GM19397 (cell line): ENCODE results near the gene ZNF628.
A peak's percentile ranks its signal among the peaks of the same experiment; 100 is the strongest.

Experiments
- ATAC-seq: cut with Tn5 transposase; IDR thresholded peaks from one replicate; pipeline ENCODE4 v1.9.1; 2021; ENCODE audit warnings: mild to moderate bottlenecking, moderate library complexity; ENCODE audit not compliant: unreplicated experiment

The ZNF628 gene

GRCh38 chr19:55483706-55484592 lies 7.5 kb downstream of the ZNF628 start:
- no peak for ATAC-seq

DNA sequence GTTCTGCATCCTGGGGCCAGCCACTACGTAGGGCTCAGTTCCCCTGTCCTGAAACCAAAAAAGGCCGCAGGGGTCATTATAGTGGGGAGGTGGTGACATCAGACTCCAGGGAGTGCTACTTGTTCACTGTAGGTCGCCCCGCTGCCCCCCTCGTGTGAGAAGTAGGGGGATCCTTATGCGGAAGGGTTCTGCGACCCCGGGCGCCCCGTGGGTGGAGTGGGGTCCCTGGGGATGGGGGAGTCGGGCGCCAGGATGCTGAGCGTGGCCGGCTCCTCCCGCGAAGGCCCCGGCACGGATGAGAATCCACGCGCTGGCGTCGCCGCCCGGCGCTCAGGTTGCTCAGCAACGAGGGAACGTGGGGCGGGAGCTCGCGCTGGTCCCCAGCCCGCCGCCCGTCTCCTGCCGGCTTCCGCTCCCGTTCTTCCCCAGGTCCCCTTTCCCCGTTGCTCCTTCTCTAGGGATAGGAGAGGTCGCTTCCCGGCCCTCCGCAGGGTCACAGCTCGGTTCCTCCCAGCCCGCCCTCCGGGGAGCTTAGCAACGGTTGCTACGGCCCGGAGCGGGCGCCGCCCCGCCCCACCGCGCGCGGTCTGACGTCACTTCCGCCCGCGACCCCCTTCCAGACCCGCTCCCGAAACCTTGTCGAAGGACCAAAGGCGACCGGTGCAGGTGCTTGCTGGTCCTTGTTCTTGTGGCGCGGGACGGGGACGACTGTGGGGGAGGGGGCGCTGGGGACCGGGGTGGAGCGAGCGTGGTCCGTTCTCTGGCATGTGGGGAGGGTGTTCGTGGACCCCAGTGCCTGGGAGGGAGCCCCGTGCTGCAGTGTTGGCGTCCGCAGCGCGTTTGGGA lies 8.4 kb downstream of the ZNF628 start, which contains the start of gene NAT14:
NAT14 (plus strand) TSS at position 596 of the 846 bp plus-strand sequence. CDS start 521 bp downstream, outside the sequence.
- ATAC-seq = peak; percentile 58

- no peak for ATAC-seq
Measured at GRCh38 chr19:55485439-55486011, 9.1 kb downstream of the ZNF628 start.

DNA sequence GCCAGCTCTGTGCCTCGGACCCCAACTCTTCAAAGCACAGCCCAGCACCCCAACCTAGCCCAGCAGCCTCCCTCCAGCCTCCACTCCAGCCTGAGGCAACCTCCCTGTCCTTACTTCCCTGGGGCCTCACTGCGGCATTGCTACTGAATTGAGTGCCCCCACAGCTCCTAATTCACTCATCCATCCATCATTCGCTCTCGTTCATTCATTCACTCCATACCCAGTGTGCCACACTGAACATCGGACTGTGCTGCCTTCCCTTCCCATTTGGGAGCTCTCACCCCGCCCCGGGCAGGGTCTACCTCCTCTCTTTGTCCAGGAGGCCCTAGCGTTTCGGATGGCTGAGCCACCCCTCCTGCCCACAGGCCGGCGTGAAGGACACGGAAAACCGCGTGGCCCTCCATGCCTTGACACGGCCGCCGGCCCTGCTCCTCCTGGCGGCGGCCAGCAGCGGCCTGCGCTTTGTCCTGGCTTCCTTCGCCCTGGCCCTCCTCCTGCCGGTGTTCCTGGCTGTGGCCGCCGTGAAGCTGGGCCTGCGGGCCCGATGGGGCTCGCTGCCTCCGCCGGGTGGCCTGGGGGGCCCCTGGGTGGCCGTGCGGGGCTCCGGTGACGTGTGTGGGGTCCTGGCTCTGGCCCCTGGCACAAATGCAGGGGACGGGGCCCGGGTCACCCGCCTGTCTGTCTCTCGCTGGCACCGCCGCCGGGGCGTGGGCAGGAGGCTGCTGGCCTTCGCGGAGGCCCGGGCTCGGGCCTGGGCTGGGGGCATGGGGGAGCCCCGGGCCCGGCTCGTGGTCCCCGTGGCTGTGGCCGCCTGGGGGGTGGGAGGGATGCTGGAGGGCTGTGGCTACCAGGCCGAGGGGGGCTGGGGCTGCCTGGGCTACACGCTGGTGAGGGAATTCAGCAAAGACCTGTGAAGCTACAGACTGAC lies 9.9 kb downstream of the ZNF628 start:
- no peak for ATAC-seq

DNA sequence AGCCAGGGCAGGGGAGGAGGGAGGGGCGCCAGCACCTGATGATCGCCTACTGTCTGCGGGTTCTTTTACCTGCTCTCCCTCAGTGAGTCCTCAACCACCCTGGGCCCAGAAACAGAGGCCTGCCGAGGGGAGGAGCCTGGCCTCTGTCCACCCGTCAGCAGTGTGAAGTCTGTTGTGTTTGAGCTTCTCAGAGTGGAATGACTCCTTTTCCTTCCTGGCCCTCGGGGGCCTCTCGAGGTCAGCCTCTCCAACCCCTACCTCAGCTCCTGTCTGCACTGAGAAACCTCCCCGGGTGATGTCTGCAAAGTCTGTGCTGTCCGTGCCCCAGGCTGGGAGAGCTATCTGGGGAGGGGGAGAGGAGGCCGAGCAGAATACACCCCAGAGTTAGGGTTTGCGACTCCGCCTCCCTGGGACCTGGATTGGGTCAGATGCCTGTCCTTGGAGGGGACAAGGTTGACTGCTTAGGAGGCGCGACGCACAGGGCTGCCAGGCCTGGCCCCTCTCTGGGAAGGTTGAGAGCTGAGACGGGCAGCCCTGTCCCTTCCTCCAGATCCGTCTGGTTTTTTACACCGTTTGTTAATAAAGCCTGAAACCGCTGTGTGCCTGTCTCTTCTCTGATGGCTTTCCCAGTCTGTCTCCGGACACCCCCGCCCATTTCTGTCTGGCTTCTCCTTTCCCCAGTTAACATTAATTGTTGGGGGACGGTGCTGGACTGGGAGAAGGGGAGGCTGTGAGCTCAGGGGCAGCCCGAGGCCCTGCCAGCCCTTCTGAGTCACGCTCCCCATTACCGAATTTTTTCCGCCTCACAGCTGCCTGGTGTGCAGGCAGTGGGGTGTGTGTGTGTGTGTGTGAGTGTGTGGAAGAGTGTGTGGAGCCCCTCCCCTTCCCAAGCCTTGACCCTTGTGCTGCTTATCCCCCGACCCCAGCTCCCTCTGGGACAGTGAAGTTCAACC lies 10.8 kb downstream of the ZNF628 start:
- no peak for ATAC-seq

GRCh38 chr19:55487924-55488687 lies 11.7 kb downstream of the ZNF628 start, which contains the start of gene SSC5D:
Gene SSC5D (plus strand): TSS chr19:55488436. CDS start chr19:55488590, 154 bp downstream.
- ATAC-seq = no peak

GRCh38 chr19:55488986-55489710 lies 12.7 kb downstream of the ZNF628 start:
- ATAC-seq = no peak

- no peak for ATAC-seq
Measured at GRCh38 chr19:55489711-55490477, 13.5 kb downstream of the ZNF628 start.

DNA sequence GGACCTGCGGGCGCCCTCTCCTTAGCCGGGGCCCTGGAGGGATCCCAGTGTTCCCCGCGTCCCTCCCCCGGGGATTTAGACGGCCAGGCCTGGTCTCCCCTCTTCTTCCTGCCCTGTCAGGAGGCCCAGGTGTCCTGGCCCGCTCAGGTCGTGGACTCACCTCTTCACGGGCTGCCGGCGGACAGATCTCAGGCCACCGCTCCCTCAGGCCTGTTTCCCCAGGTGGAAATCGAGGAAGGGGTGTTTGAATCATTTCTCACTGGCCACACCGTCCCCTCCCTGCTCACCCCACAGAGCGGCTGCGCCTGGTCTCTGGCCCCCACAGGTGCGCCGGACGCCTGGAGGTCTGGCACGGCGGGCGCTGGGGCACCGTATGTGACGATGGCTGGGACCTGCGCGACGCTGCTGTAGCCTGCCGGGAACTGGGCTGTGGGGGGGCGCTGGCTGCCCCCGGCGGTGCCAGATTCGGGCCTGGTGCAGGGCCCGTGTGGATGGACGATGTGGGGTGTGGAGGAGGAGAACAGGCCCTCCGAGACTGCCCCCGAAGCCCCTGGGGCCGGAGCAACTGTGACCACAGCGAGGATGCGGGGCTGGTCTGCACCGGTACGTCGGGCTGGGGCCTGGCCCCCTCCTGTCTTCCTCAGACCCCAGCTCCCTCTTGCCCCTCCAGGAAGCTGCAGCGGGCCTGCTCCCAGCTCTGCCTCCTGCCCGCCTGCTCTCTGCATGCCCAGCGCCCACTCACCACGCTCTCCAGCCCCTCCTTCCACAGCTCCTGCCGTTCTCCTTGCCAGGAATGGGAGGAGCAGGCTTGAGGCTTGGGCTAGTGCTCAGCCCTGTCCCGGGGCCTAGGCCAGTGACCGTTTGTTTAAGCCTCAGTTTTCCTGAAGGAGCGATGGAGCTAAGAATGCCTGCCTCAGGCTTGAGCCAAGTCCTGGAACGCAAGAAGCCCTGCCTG lies 14.3 kb downstream of the ZNF628 start:
- no peak for ATAC-seq

DNA sequence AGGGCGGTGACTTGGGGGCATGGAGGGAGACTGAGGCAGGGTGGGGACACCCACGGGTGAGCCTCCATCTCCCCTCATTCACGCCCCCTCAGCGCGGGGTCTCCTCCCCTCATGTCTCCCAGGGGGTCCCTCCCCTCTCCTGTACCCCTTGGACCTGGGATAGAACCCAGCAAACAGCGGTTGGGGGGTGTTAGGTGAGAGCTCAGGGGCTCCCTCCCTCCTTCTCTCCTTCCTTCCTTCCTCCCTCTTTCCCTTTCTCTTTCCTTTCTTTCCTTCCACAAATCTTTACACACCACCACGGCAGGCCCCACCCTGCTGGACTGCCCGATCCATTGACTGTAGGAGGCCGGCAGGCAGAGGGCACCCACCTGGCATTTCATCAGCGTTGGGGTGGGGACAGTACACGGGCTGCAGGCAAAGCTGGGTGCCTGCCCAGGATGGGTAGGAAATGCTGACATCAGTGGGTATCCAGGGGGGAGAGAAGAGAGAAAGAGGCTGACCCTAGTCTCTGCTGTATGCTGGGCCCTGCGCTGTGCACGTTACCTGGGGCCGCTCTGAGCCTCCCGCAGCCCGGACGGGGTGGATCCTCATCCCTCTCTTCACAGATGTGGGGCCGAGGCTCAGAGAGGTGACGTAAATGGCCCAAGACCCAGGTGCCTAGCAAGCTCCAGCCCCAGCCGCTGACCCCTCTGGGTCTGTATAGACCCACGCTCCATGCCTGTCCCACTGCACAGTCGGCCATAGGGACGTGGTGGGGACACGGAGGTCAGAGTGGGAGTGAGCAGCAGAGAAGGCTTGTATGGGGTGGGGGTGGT lies 15.3 kb downstream of the ZNF628 start:
- no peak for ATAC-seq

DNA sequence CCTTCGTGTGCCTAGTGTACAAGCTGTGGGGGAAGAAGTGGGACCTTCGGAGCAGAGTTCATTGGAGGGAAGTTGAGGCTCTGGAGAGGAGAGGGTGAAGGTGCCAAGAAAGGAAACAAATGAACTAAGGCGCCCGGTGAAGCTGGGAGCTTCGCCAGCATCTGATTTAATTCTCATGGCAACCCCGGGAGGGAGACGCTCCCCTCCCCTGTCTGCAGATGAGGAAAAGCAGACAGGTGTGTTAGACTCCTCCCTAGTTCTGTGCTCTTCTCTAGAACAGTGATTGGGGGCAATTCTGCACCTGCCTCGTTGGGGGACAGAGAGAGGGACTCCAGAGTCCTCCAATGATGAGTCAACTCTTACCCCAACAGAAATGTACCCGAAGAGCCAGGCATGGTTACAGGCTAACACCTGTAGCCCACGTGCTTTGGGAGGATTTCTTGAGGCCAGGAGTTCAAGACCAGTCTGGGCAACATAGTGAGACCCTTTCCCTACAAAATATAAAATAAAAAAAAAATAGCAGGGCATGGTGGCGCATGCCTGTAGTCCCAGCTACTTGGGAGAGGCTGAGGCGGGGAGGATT lies 16.0 kb downstream of the ZNF628 start:
- no peak for ATAC-seq

DNA sequence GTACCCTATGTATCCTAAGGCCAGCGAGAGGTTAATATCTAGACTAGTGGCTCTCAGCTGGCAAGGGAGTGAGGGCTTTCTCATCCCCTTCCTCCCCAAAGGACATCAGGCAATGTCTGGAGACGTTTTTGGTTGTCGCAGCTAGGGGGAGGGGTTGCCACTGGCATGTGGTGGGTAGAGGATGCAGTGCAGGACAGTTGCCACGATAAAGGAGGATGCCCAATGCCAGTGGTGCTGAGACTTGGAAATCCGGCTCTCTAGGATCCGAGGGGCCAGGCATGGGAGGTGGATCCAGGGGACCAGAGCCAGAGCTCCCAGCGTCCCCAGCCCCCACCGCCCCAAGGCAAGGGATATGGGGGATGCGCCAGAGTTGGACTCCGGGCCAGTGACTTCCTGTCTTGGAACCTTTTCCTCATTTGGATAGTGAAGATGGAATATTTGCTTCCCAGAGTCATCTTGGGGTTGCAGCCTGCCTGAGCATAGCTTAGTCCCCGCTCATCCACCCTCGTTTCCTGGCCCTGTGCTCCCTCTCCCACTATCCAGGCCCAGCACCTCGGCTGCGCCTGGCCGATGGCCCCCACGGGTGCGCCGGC lies 16.7 kb downstream of the ZNF628 start:
- ATAC-seq = no peak

- no peak for ATAC-seq
Measured at GRCh38 chr19:55493645-55494171, 17.3 kb downstream of the ZNF628 start.

DNA sequence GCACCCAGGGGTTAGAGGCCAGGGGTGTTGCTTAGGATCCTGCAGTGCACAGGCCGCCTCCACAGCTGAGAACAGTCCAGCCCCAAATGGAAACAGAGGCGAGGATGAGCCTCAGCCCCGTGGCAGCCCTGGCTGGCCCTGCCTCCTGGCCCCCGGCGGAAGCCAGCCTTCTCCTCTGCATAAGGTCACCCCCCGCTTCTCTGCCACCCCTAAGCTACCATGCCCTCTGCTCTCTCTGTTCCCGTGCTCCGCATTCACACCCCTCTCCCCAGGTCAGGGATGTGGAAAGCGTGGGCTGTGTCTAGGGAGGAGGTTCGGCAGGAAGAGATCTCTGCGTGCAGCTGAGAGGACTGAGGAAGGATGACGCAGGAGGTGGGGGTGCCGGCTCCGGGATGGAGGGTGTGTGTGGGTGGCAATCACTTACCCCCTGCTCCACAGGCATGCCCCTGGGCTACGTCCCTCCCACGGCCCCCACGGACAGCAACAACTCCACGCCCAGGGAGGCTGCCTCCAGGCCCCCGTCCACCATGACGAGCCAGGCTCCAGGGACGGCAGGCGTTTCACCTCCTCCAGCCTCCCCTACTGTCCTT lies 17.9 kb downstream of the ZNF628 start:
- no peak for ATAC-seq
